ENCODE measurements around the gene GIMAP5. TPM values are rescaled to one million over a fixed set of nuclear protein-coding genes. Genes with fewer than 3 reads are reported as not detected.

GIMAP5 gene
- total RNA-seq, 1 donor from 2014 or later: not detected

DNA sequence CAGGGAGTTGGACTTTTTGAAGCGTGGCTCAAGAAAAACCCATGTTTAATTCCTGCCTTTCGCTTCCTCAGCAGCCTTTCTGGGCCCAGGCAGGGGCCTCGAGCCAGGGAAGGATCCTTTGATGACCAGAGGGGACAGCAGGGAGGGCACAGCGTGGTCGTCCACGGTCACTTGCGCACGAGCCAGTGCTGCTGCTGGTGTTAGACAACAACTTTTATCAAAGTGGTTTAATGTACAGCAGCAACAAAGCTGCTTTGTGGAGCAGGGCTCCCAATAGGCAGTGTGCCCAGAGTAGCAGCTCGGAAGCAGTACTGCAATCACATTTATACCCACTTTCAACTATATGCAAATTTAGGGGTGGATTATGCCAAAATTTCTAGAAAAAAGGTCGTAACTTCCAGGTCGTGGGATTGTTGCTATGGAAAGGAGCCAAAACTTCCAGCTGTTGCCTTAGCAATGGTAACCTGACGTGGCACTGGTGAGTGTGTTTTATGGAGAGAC, 14.7 kb upstream of the GIMAP5 start:
- Mint-ChIP-seq H3K4me3 (no peak overlapping the region), H3K36me3 (no peaks in the 10 kb centered on the region), H3K4me1 (peaks cover 3% of the 10 kb centered on the region), H3K27me3 (ENCODE audit: insufficient read depth, low read depth) (peaks cover 2% of the 10 kb centered on the region), H3K27ac (no peak overlapping the region), H3K9me3 (peaks cover 5% of the 10 kb centered on the region)
- Histone ChIP-seq H3K4me1 (no peaks in the 10 kb centered on the region), H3K4me3 (no peak overlapping the region), H3K9me3 (ENCODE audit: low read depth) (no peaks in the 10 kb centered on the region), H2AFZ (replicated peaks) (no peak overlapping the region), H3K27me3 (peaks cover 92% of the 10 kb centered on the region), H3K4me2 (no peak overlapping the region), H3K9ac (no peak overlapping the region), H3K36me3 (no peaks in the 10 kb centered on the region), H3K27ac (no peak overlapping the region), H4K20me1 (ENCODE audit: low read depth) (no peaks in the 10 kb centered on the region), H3K79me2 (ENCODE audit: low read depth) (no peaks in the 10 kb centered on the region), H3F3A (ENCODE audit: low read depth) (no peaks in the 10 kb centered on the region)
- no peak for TF ChIP-seq CTCF (IDR thresholded peaks at IDR 0.05)
- no peak for TF ChIP-seq EZH2phosphoT487 (IDR thresholded peaks at IDR 0.05)
- no peak for TF ChIP-seq EZH2 (IDR thresholded peaks at IDR 0.05)
- DNase-seq (ENCODE audit: low spot score): no peak

- Histone ChIP-seq H3K9me3 (ENCODE audit: low read depth) (no peaks in the 10 kb centered on the region), H2AFZ (replicated peaks) (no peak overlapping the region), H3F3A (ENCODE audit: low read depth) (no peaks in the 10 kb centered on the region), H3K79me2 (ENCODE audit: low read depth) (no peaks in the 10 kb centered on the region), H3K4me1 (no peaks in the 10 kb centered on the region), H3K4me2 (no peak overlapping the region), H3K4me3 (no peak overlapping the region), H3K9ac (no peak overlapping the region), H3K27ac (no peak overlapping the region), H3K27me3 (peaks cover 87% of the 10 kb centered on the region), H4K20me1 (ENCODE audit: low read depth) (no peaks in the 10 kb centered on the region), H3K36me3 (no peaks in the 10 kb centered on the region)
- Mint-ChIP-seq H3K27me3 (ENCODE audit: insufficient read depth, low read depth) (peaks cover 3% of the 10 kb centered on the region), H3K4me3 (no peak overlapping the region), H3K4me1 (peaks cover 3% of the 10 kb centered on the region), H3K27ac (no peak overlapping the region), H3K9me3 (peaks cover 6% of the 10 kb centered on the region), H3K36me3 (no peaks in the 10 kb centered on the region)
- no peak for DNase-seq (ENCODE audit: low spot score)
- TF ChIP-seq EZH2phosphoT487 (IDR thresholded peaks at IDR 0.05): no peak
- no peak for TF ChIP-seq EZH2 (IDR thresholded peaks at IDR 0.05)
- no peak for TF ChIP-seq CTCF (IDR thresholded peaks at IDR 0.05)
Observed at GRCh38 chr7:150723467-150723866, 13.8 kb upstream of the GIMAP5 start.

DNA sequence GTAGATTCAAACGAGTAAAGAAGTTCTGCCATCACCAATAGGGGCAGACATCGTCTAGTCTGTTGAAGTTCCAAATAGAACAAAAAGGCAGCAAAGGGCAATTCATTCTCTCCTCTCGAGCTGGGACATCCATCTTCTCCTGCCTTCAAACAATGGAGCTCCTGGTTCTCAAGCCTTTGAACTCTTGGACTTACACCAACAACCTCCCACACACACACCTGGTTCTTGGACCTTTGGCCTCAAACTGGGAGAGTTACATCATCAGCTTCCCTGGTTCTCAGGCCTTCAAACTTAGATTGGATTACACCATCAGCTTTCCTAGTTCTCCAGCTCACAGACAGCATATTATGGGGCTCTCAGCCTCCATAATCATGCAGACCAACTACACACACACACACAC, 9.8 kb upstream of the GIMAP5 start:
- Mint-ChIP-seq H3K4me3 (no peak overlapping the region), H3K36me3 (no peaks in the 10 kb centered on the region), H3K27ac (no peak overlapping the region), H3K9me3 (peaks cover 14% of the 10 kb centered on the region), H3K4me1 (peaks cover 3% of the 10 kb centered on the region), H3K27me3 (ENCODE audit: insufficient read depth, low read depth) (peaks cover 2% of the 10 kb centered on the region)
- no peak for TF ChIP-seq CTCF (IDR thresholded peaks at IDR 0.05)
- no peak for TF ChIP-seq EZH2phosphoT487 (IDR thresholded peaks at IDR 0.05)
- Histone ChIP-seq H3F3A (ENCODE audit: low read depth) (no peaks in the 10 kb centered on the region), H3K9me3 (ENCODE audit: low read depth) (no peaks in the 10 kb centered on the region), H2AFZ (replicated peaks) (no peak overlapping the region), H4K20me1 (ENCODE audit: low read depth) (no peaks in the 10 kb centered on the region), H3K27me3 (peaks cover 94% of the 10 kb centered on the region), H3K79me2 (ENCODE audit: low read depth) (no peaks in the 10 kb centered on the region), H3K4me2 (no peak overlapping the region), H3K4me3 (no peak overlapping the region), H3K9ac (no peak overlapping the region), H3K36me3 (no peaks in the 10 kb centered on the region), H3K4me1 (no peaks in the 10 kb centered on the region), H3K27ac (no peak overlapping the region)
- DNase-seq (ENCODE audit: low spot score): no peak

Measured in neural progenitor cell (in vitro differentiated cells).